ENCODE data around the gene SMR3A.

GRCh38 chr4:70313736-70314135 lies 46.8 kb upstream of the SMR3A start:
- no peak for TF ChIP-seq GATA2 (IDR thresholded peaks at IDR 0.05; ENCODE audit: low read depth, low read length)
- TF ChIP-seq GATA3 (IDR thresholded peaks at IDR 0.05; ENCODE audit: low read depth, low read length): no peak
